Measurements from ENCODE around the gene POFUT1. TPM values are rescaled to one million over a fixed set of nuclear protein-coding genes. Genes with fewer than 3 reads are reported as not detected.

POFUT1 gene
- total and polyA plus RNA-seq, 2 experiments from 2014 or later: 9.3 to 34.0 TPM

GRCh38 chr20:32230707-32231106 is 23.0 kb downstream of the POFUT1 start (continued):
- no peak for TF ChIP-seq ZNF462 (CRISPR knock-in tag; IDR thresholded peaks at IDR 0.05)
- no peak for TF ChIP-seq NANOG (IDR thresholded peaks at IDR 0.05; ENCODE audit: borderline replicate concordance)
- TF ChIP-seq STAT1 (IDR thresholded peaks at IDR 0.05; ENCODE audit: unreplicated experiment): no peak
- TF ChIP-seq REST (IDR thresholded peaks at IDR 0.05; ENCODE audit: unreplicated experiment): no peak
- TF ChIP-seq ETS1 (IDR thresholded peaks at IDR 0.05): no peak

All from GM23338 (cell line).